Measurements from ENCODE around the gene SECISBP2.

The SECISBP2 gene

GRCh38 chr9:89400403-89401116, 82.3 kb downstream of the SECISBP2 start:
- Histone ChIP-seq H3K36me3 (ENCODE audit: control insufficient read depth, insufficient read depth, low read length, severe bottlenecking) (no peaks in the 10 kb centered on the region), H3K4me3 (ENCODE audit: low read length) (no peak overlapping the region), H3K9me3 (ENCODE audit: control insufficient read depth, low read length) (no peaks in the 10 kb centered on the region), H3K27me3 (replicated peaks; ENCODE audit: control insufficient read depth, insufficient read depth, low read length) (peaks cover 3% of the 10 kb centered on the region), H3K9ac (ENCODE audit: low read length) (no peak overlapping the region), H3K4me1 (ENCODE audit: control insufficient read depth, insufficient read depth, low read length) (no peaks in the 10 kb centered on the region)
- no peak for DNase-seq (ENCODE audit: low read depth)

GRCh38 chr9:89402695-89403427, 84.6 kb downstream of the SECISBP2 start:
- H3K36me3 ChIP-seq (ENCODE audit: control insufficient read depth, insufficient read depth, low read length, severe bottlenecking): no peaks in the 10 kb centered on the region
- H3K27me3 ChIP-seq (replicated peaks; ENCODE audit: control insufficient read depth, insufficient read depth, low read length): peaks cover 9% of the 10 kb centered on the region
- H3K4me1 ChIP-seq (ENCODE audit: control insufficient read depth, insufficient read depth, low read length): no peaks in the 10 kb centered on the region

GRCh38 chr9:89404074-89404473, 85.8 kb downstream of the SECISBP2 start:
- Histone ChIP-seq H3K4me1 (ENCODE audit: control insufficient read depth, insufficient read depth, low read length) (no peaks in the 10 kb centered on the region), H3K4me3 (ENCODE audit: low read length) (no peak overlapping the region), H3K9ac (ENCODE audit: low read length) (no peak overlapping the region), H3K27me3 (replicated peaks; ENCODE audit: control insufficient read depth, insufficient read depth, low read length) (peaks cover 15% of the 10 kb centered on the region), H3K9me3 (ENCODE audit: control insufficient read depth, low read length) (peaks cover 8% of the 10 kb centered on the region), H3K36me3 (ENCODE audit: control insufficient read depth, insufficient read depth, low read length, severe bottlenecking) (no peaks in the 10 kb centered on the region)
- DNase-seq (ENCODE audit: low read depth): no peak

More at GRCh38 chr9:89402695-89403427, 84.6 kb downstream of the SECISBP2 start:
- H3K4me3 ChIP-seq (ENCODE audit: low read length): no peak overlapping the region
- H3K9ac ChIP-seq (ENCODE audit: low read length): no peak overlapping the region
- no peak for DNase-seq (ENCODE audit: low read depth)
- H3K9me3 ChIP-seq (ENCODE audit: control insufficient read depth, low read length): peaks cover 8% of the 10 kb centered on the region

GRCh38 chr9:89405826-89406225, 87.5 kb downstream of the SECISBP2 start:
- Histone ChIP-seq H3K4me3 (ENCODE audit: low read length) (no peak overlapping the region), H3K9ac (ENCODE audit: low read length) (no peak overlapping the region), H3K36me3 (ENCODE audit: control insufficient read depth, insufficient read depth, low read length, severe bottlenecking) (no peaks in the 10 kb centered on the region), H3K9me3 (ENCODE audit: control insufficient read depth, low read length) (peaks cover 8% of the 10 kb centered on the region), H3K4me1 (ENCODE audit: control insufficient read depth, insufficient read depth, low read length) (no peaks in the 10 kb centered on the region), H3K27me3 (replicated peaks; ENCODE audit: control insufficient read depth, insufficient read depth, low read length) (peaks cover 15% of the 10 kb centered on the region)
- no peak for DNase-seq (ENCODE audit: low read depth)

- Histone ChIP-seq H3K9me3 (ENCODE audit: control insufficient read depth, low read length) (peaks cover 11% of the 10 kb centered on the region), H3K27me3 (replicated peaks; ENCODE audit: control insufficient read depth, insufficient read depth, low read length) (peaks cover 15% of the 10 kb centered on the region), H3K9ac (ENCODE audit: low read length) (no peak overlapping the region), H3K4me3 (ENCODE audit: low read length) (no peak overlapping the region), H3K4me1 (ENCODE audit: control insufficient read depth, insufficient read depth, low read length) (no peaks in the 10 kb centered on the region), H3K36me3 (ENCODE audit: control insufficient read depth, insufficient read depth, low read length, severe bottlenecking) (no peaks in the 10 kb centered on the region)
- DNase-seq (ENCODE audit: low read depth): no peak
Measured at GRCh38 chr9:89407070-89407469, 88.8 kb downstream of the SECISBP2 start.

- Histone ChIP-seq H3K27me3 (replicated peaks; ENCODE audit: control insufficient read depth, insufficient read depth, low read length) (peaks cover 21% of the 10 kb centered on the region), H3K4me1 (ENCODE audit: control insufficient read depth, insufficient read depth, low read length) (no peaks in the 10 kb centered on the region)
- DNase-seq (ENCODE audit: low read depth): no peak
Measured at GRCh38 chr9:89408628-89409101, 90.4 kb downstream of the SECISBP2 start.

More at GRCh38 chr9:89408628-89409101, 90.4 kb downstream of the SECISBP2 start:
- H3K4me3 ChIP-seq (ENCODE audit: low read length): no peak overlapping the region
- H3K9ac ChIP-seq (ENCODE audit: low read length): no peak overlapping the region
- peaks cover 11% of the 10 kb centered on the region for H3K9me3 ChIP-seq (ENCODE audit: control insufficient read depth, low read length)
- no peaks in the 10 kb centered on the region for H3K36me3 ChIP-seq (ENCODE audit: control insufficient read depth, insufficient read depth, low read length, severe bottlenecking)
